ENCODE results near the gene NUP205.
"Not testable (repeated sequence)": the region's sequence is repeated elsewhere in the genome, so short reads cannot be mapped to it uniquely, and the experiment has no call there.

The NUP205 gene

GRCh38 chr7:135620447-135620846 lies 62.7 kb downstream of the NUP205 start:
- no peak for DNase-seq (ENCODE audit: low spot score)

DNA sequence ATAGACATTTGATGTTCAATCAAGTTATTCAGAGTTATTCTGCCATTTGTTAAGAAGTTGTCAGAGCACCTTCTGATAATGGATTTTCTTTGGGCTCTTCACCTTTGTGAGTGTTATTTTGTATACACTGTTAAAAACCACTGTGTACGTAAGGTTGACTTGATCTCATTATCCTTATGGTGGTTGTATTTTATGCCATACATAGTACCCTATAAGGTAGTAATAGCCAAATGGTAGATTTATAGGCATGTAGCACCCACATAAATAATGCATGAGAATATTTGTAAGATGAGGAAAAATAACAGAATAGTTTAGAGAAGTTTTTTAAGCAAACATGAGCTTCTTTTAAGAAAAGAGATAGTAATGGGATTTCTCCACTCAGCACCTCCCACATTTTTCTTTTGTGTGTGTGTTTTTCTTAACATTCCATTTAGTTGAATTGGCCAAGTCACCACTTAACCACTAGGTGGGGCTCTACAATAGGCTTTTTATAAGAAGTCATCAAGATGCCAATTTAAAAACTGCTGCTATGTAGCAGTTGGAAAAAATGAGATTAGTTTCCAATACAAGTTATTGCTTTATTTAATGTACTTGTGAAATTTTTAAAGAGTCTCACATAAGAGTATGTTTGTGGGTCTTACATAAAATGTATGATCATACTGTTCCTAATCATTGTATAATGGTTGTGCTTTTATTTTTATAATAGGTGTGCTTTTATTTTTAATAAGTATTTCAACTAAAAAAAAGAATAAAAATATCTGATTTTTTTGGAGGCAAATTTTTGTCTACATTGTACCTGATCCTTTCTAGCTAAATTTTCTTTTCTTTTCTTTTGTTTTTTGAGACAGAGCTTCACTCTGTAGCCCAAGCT lies 63.5 kb downstream of the NUP205 start:
- peak; percentile 92 for DNase-seq (ENCODE audit: low spot score)

DNA sequence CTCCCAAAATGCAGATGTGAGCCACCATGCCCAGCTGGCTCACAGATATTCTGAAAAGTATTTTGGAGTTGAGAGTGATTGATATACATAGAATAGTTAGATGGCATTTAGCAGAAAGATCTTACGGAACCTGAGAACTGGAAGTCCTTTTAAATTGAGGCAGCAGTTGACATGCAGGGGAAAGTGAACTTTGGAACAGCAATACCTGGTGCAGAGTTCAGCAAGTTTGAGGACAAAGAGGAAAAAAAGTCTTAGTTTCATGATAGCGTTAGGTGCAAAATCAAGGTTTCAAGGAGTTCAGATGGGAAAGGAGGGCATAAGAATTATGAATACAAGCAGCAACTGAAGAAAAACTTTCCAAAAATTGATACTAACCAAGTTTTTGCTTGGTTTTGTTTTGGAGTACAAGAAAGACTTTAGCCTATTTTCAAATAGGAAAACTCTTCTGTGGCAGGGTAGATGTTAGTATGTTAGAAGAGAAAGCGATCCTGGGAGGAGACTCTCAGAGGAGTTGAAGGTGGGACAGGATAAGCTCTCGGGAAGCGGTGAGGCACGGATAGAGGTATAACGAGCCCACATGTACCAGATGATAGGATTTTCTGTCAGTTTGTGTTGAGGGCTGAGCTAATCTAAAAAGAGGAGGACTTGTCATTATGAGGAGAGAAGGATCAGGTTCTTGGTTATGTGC lies 76.6 kb downstream of the NUP205 start:
- no peak for DNase-seq (ENCODE audit: low spot score)

- DNase-seq (ENCODE audit: low spot score), result not testable (repeated sequence)
These were observed 82.0 kb downstream of the NUP205 start for GRCh38 chr7:135639690-135640089.

GRCh38 chr7:135644154-135644553 lies 86.4 kb downstream of the NUP205 start:
- no peak for DNase-seq (ENCODE audit: low spot score)

DNA sequence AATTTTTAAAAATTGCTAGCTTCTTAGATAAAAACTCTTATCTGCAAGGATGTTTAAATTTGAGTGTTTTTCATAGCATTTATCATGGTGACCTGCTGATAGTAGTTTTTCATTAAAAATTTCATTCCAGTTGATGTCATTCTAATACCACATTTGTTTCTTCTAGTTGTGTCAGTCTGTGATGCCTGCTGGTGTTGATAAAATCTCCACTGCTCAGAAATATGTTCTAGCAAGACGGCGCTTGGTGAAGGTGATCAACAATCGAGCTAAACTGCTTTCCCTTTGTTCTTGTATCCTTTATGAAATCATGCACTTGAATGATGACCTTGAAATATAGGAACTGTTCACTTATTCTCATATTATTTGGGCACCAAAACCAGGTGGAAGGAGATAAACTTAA lies 87.0 kb downstream of the NUP205 start:
- DNase-seq (ENCODE audit: low spot score), result no peak

DNA sequence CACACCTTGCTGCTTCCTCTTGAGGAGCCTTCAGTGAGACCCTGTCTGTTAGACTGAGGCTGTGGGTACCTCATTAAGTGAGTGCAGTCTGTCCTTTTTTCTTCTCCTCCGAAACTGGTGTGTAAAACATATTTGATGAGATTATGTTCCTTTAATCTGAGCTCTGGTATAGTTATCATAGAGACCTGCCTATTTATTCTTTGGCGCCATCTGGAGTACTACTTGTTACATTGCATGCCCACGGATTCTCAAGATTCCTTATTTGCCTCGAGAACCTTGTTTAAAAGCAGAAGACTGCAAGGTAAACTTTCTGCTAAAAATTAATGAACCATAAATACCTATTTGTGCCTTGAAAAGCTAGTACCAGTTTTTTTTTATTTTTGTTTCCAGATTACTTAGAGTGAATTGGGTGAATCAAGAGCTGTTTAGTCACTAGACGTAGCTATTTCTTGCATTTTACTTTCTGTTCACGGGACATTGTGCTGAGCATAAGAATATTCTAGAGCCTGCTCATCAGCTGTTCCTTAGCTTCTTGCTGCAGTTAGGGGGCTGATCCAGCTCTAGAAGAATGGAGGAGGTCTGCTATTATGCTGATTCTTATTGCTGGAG lies 87.7 kb downstream of the NUP205 start:
- DNase-seq (ENCODE audit: low spot score), result peak; percentile 81

- no peak for DNase-seq (ENCODE audit: low spot score)
These were observed 90.0 kb downstream of the NUP205 start for GRCh38 chr7:135647755-135648154.

DNA sequence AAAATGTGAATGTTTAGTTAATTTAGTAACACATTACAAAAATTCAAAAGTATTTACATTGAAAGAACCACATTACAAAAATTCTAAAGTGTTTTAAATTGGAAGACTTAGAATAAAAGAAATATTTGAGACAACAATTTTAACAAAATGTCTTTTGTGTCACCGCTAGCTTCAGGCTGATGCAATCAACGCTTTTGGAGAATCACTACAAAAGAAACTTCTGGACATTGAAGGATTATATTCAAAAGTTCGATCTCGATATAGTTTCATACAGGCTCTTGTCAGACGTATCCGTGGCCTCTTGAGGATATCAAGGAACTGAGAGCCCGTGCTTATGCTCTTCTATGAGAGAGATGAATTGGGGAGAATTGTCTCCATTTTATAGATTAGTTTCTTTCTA lies 90.5 kb downstream of the NUP205 start:
- no peak for DNase-seq (ENCODE audit: low spot score)

GRCh38 chr7:135650831-135651573 lies 93.3 kb downstream of the NUP205 start:
- peak; percentile 77 for DNase-seq (ENCODE audit: low spot score)

- no peak for DNase-seq (ENCODE audit: low spot score)
These were observed 95.8 kb downstream of the NUP205 start for GRCh38 chr7:135653340-135654080.

GRCh38 chr7:135658564-135658963 lies 100.8 kb downstream of the NUP205 start:
- DNase-seq (ENCODE audit: low spot score), result no peak

GRCh38 chr7:135659159-135659846 lies 101.6 kb downstream of the NUP205 start:
- DNase-seq (ENCODE audit: low spot score), result no peak

DNA sequence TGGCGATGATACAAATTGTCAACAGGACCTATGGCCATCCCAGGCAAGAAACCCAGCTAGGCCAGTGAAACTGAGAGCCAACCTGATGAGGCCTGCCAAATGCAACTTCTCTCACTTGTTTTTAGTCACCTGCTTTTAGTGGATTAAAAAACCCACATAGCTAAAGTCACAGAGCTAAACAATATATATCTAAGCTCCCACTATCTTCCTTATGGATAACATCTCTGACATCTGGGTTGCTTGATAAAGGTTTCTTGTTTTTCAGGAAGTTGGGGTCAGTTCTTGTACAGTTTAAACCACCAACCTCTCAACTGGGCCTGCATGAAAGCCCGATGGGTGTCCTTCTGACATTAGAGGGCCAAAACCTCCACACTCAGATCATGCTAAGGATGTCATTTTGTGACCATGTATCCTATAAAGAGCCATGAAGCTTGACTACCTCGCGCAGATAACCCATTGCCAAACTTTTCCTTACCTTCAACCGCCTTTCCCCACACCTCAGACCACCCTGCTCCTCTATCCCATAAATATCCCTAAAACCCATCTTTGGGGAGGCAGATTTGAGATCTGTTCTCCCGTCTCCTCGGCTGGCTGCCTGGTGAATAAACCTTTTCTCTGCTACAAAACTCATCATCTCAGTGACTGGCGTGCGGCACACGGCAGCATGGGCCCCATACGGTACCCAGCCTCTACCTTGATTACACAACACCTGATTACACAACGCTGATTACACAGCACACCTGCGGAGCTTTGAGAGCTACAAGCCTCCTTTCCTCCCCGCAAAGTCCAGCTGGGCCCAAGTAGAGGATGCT lies 103.8 kb downstream of the NUP205 start:
- peak; percentile 43 for DNase-seq (ENCODE audit: low spot score)

DNA sequence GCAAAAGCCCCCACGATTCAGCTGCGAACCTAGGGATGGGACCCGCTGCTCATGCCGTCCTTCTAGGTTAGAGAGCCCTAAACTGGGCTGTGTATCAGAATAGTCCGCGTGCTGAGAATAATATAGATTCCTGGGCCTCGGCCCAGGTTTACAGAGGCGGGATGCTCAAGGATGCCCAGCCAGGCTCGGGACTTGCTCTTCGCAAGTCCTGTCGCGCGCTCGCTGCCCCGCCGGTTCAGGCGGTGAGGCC lies 104.3 kb downstream of the NUP205 start:
- DNase-seq (ENCODE audit: low spot score), result no peak

- peak; percentile 98 for DNase-seq (ENCODE audit: low spot score)
These were observed 104.8 kb downstream of the NUP205 start, which contains the start of gene STMP1 for GRCh38 chr7:135662373-135663114. STMP1 (plus strand) TSS chr7:135662514.

DNA sequence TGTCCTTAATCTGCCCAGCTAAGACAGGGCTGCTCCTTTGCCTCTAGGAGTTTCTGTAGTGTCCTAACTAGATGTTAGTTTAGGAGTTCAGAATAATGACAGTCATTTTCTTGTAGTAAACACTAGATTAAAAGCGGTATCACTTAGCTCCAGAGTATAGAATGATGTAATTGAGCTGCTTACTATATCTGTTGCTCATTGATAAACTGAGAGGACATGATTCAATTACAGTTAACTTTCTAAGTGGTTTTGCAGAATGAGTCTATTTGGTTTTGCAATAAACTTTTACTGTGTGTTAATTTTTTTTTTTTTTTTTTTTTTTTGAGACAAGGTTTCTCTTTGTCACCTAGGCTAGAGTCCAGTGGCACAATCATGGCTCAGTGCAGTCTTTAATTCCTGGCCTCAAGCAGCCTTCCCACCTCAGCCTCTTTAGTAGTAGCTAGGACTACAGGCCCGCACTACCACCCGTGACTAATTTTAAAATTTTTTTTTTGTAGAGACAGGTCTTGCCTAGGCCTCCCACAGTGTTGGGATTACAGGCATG lies 106.4 kb downstream of the NUP205 start:
- peak; percentile 82 for DNase-seq (ENCODE audit: low spot score)

DNA sequence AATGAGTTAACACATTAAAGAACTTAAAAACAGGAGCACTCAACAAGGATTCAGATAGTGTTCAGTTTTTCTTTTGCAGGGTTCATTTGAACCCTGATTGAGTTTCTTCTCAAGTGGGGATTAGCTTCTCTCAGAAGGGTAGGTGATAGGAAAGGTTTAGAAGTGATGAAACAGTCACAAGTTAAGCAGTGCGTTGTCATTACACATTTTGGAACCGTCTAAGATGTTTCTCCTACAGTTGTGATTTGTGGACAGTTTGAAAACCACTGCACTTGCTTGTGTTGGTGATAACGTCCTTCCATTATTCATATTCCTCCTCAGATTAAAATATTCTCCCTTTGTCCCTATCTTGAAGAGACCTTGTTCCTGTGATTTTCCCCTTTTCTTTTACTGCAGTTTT lies 107.3 kb downstream of the NUP205 start:
- no peak for DNase-seq (ENCODE audit: low spot score)

DNA sequence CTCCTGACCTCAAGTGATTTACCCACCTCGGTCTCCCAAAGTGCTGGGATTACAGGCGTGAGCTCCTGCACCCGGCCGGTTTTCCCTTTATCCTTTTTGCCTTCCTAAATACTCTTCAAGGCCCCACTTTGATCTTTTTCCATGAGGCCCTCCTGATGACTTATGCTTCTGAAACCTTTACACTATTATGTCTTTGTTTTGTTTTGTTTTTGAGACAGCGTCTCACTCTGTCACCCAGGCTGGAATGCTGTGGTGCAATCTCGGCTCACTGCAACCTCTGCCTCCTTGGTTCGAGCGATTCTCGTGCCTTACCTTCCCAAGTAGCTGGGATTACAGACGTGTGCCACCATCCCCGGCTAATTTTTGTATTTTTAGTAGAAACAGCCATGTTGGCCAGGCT lies 108.4 kb downstream of the NUP205 start:
- DNase-seq (ENCODE audit: low spot score), result no peak
